Breast epithelium (tissue), 3 donors: ENCODE measurements around the gene MUCL1.
"Not testable (repeated sequence)": the region's sequence is repeated elsewhere in the genome, so short reads cannot be mapped to it uniquely, and the experiment has no call there.

ENCODE experiments used
- POLR2A ChIP-seq: fragments of 450-650 bp; IDR thresholded peaks from one replicate; pipeline ENCODE4 v1.6.1; 2016; ENCODE audit warnings: antibody characterized with exemption, mild to moderate bottlenecking, moderate library complexity
- POLR2AphosphoS5 ChIP-seq, 3 donors: sonication (generic); formaldehyde crosslinking; IDR thresholded peaks; one replicate each; pipeline ENCODE4 v1.6.1; 2017; ENCODE audit warnings: antibody characterized with exemption in 3 of 3
- TF ChIP-seq, protein P1 (sequence below), 3 donors: fragments of 450-650 bp; IDR thresholded peaks; one replicate each; pipeline ENCODE4 v1.5.1; 2016 to 2017; ENCODE audit warnings: antibody characterized with exemption in 3 of 3, mild to moderate bottlenecking in 3 of 3, moderate library complexity in 3 of 3

DNA sequence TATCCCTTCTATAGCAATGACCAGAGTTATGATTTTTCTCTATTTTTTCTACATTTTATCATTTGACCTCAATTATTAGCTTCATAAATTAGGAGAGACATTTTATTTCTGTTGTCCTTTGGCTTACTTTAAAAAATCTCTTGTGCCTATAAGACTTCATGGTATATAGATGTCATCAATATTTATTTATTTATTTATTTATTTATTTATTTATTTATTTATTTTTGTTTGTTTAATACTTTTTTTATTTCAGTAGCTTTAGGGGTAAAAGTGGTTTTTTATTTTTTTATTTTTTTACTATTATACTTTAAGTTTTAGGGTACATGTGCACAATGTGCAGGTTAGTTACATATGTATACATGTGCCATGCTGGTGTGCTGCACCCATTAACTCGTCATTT is 28.3 kb downstream of the MUCL1 start:
- TF ChIP-seq, protein P1, sequence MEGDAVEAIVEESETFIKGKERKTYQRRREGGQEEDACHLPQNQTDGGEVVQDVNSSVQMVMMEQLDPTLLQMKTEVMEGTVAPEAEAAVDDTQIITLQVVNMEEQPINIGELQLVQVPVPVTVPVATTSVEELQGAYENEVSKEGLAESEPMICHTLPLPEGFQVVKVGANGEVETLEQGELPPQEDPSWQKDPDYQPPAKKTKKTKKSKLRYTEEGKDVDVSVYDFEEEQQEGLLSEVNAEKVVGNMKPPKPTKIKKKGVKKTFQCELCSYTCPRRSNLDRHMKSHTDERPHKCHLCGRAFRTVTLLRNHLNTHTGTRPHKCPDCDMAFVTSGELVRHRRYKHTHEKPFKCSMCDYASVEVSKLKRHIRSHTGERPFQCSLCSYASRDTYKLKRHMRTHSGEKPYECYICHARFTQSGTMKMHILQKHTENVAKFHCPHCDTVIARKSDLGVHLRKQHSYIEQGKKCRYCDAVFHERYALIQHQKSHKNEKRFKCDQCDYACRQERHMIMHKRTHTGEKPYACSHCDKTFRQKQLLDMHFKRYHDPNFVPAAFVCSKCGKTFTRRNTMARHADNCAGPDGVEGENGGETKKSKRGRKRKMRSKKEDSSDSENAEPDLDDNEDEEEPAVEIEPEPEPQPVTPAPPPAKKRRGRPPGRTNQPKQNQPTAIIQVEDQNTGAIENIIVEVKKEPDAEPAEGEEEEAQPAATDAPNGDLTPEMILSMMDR (IDR thresholded peaks at IDR 0.05), result not testable (repeated sequence)
- not testable (repeated sequence) for TF ChIP-seq POLR2AphosphoS5 (IDR thresholded peaks at IDR 0.05); POLR2A
